Brain microvascular endothelial cell (primary cell): ENCODE data around the gene SNIP1.
A peak's percentile ranks its signal among the peaks of the same experiment; 100 is the strongest.

Source experiments
- DNase-seq: peaks from one replicate; pipeline ENCODE4 v3.0.0-alpha.2; 2020
- H3K27ac ChIP-seq: fragments of 250-450 bp; sonication (Bioruptor Pico); 2 replicates; pipeline ENCODE4 v1.5.1; 2020; ENCODE audit warnings: mild to moderate bottlenecking, moderate library complexity
- H3K27me3 ChIP-seq: fragments of 250-450 bp; sonication (Bioruptor Pico); replicated peaks from 2 replicates; pipeline ENCODE4 v1.5.1; 2020; ENCODE audit warnings: mild to moderate bottlenecking
- H3K36me3 ChIP-seq: fragments of 250-450 bp; sonication (Bioruptor Pico); replicated peaks from 2 replicates; pipeline ENCODE4 v1.5.1; 2020; ENCODE audit warnings: mild to moderate bottlenecking
- H3K4me3 ChIP-seq: 2 replicates; pipeline ENCODE4 v1.5.1; 2011; ENCODE audit warnings: low read depth, mild to moderate bottlenecking, control low read depth, low read length, moderate library complexity
- CTCF ChIP-seq: IDR thresholded peaks from 2 replicates; pipeline ENCODE4 v1.5.1; 2011; ENCODE audit warnings: low read depth, mild to moderate bottlenecking, moderate library complexity, low read length, control low read depth, inconsistent platforms; ENCODE audit errors: missing control alignments
- in situ Hi-C: cut with HindIII; loops from 2 replicates; pipeline ENCODE4 v1.10.0; 2017; ENCODE audit warnings: low sequenced_read_pairs, low pct_ligation_motif_present

The SNIP1 gene

GRCh38 chr1:37495875-37496274, 58.2 kb downstream of the SNIP1 start:
- H3K27me3 ChIP-seq = no peaks in the 10 kb centered on the region
- in situ Hi-C loops = no loop called here
- no peak overlapping the region for H3K27ac ChIP-seq
- peaks cover 37% of the 10 kb centered on the region for H3K36me3 ChIP-seq
- DNase-seq = no peak
- no peak overlapping the region for H3K4me3 ChIP-seq
- TF ChIP-seq CTCF = no peak

- H3K36me3 ChIP-seq = peaks cover 33% of the 10 kb centered on the region
- in situ Hi-C loops = no loop called here
- no peak for DNase-seq
Measured at GRCh38 chr1:37493336-37494098, 60.6 kb downstream of the SNIP1 start.

GRCh38 chr1:37487619-37487984, 66.5 kb downstream of the SNIP1 start:
- H3K36me3 ChIP-seq = peaks cover 37% of the 10 kb centered on the region
- no peak overlapping the region for H3K27ac ChIP-seq
- no peak for DNase-seq
- no peak for TF ChIP-seq CTCF
- H3K27me3 ChIP-seq = no peaks in the 10 kb centered on the region
- in situ Hi-C loops = no loop called here
- no peak overlapping the region for H3K4me3 ChIP-seq

More at GRCh38 chr1:37493336-37494098, 60.6 kb downstream of the SNIP1 start:
- Histone ChIP-seq H3K27me3 (no peaks in the 10 kb centered on the region), H3K4me3 (no peak overlapping the region), H3K27ac (no peak overlapping the region)
- no peak for TF ChIP-seq CTCF

GRCh38 chr1:37486680-37487618, 67.1 kb downstream of the SNIP1 start:
- no peaks in the 10 kb centered on the region for H3K27me3 ChIP-seq
- no peak overlapping the region for H3K27ac ChIP-seq
- in situ Hi-C loops = no loop called here
- peak; percentile 67 for DNase-seq
- peaks cover 39% of the 10 kb centered on the region for H3K36me3 ChIP-seq
- TF ChIP-seq CTCF = peak; percentile 99
- H3K4me3 ChIP-seq = no peak overlapping the region

- in situ Hi-C loops = no loop called here
- Histone ChIP-seq H3K27ac (no peak overlapping the region), H3K4me3 (no peak overlapping the region), H3K27me3 (no peaks in the 10 kb centered on the region), H3K36me3 (peaks cover 44% of the 10 kb centered on the region)
- TF ChIP-seq CTCF = no peak
- no peak for DNase-seq
Measured at GRCh38 chr1:37485902-37486679, 68.0 kb downstream of the SNIP1 start.
